GM19035 (cell line): ENCODE measurements around the gene TMEM214.
"Not testable (repeated sequence)": the region's sequence is repeated elsewhere in the genome, so short reads cannot be mapped to it uniquely, and the experiment has no call there.

Experiments
- ATAC-seq: cut with Tn5 transposase; IDR thresholded peaks from one replicate; pipeline ENCODE4 v1.9.1; 2021; ENCODE audit not compliant: unreplicated experiment

Gene TMEM214

DNA sequence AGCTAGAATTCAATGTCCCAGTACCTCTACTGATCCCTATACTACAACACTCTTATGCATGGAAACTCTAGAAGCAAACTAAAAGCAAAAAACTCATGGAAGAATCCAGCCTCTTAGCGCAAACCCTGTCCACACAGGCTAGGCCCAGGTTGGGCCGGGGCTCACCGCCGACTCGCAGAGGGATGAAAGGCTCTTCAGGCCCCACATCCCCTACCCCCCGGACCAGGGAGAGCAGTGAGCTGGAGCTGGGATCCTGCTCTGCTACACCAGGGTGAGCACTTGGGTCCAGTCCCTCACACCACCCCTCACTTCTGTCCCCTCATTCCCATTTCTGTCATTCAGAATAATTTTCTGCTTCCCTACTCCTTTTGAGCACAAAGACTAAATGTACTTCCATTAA is 36.7 kb downstream of the TMEM214 start:
- no peak for ATAC-seq

GRCh38 chr2:27069961-27070618 is 37.3 kb downstream of the TMEM214 start:
- ATAC-seq: no peak

DNA sequence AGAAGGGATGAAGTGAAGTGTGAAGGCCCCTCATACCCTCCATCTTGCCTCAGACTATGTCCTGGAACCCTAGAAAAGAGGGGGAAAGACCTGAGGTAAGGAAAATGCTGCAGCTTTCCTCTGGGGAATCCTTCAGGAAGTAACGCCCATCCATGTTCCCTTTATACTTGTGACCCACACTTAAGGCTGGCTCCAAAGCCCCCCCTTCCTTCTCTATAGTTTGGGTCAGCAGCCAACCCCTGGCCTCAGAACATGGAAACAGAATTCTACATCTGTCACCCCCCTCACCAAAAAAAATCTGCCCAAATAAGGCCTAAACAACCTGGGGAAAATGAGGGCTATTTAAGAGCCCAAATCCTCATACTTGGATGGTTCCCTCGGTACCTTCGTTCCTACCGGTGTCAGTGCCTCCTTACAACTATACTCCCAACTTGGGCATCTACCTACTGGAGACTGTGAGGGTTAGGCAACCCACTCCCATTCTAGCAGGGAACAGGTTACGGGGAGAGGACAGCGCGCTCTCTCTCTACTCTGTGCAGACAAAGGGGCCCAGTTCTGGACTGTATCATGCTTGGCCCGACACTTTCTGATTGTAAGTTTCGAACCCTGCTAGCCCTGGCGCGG is 38.0 kb downstream of the TMEM214 start:
- no peak for ATAC-seq

DNA sequence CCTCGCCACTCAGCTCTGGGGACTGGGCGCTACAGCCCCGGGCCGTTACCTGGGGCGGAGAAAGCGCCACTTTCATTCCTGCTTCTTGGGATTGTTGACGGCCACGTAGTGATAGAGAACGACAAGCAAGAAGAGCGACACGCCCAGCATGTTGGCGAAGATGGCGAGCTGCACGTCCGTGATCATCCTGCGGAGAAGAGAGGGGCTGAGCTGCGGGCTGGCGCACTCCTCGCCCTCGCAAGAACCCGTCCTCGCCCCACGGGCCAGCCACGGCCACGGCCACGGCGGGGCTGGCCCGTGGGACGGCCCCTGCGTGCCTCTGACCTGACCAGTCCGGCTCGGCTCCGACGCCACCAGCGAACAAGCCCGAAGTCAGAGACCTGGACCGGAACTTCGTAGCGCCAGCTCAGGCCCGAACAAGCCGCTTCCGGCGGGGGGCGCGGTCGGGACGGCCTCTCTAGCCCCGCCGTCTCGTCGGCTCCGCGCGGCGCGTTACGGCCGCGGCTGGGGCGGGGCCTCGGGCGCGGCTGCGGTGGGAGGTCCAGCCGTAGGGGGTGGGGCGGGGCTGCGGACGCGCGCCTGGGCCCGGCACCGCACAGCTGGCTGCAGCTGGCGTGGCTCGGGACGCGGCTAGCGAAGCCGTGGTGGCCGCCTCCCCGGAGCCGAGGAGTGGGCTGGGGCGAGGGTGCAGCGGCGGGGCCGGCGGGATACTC is 38.7 kb downstream of the TMEM214 start, which contains the start of gene OST4:
OST4 (minus strand) TSS at position 378 of the 713 bp plus-strand sequence.
- ATAC-seq: peak; percentile 84

- ATAC-seq: peak; percentile 33
Observed at GRCh38 chr2:27071990-27072830, 39.4 kb downstream of the TMEM214 start.

DNA sequence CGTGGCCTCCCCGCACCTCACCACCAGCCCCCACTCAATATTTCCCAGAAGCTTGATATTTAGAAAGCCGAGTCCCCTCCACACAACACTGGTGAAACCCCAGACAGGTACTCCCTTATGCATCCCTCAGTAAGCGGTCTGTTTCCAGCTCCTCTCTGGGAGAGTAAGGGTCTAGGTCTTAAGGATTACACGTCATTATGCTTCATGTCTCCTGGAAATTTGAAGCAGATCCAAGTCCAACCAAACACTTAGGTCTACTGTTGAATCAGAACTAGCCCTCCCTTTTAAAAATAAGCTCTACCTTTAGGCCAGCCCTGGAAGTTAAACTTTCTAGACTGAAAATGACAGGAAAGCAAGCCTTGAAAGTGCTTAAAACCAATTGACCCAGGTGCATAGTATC is 40.2 kb downstream of the TMEM214 start:
- ATAC-seq: no peak

DNA sequence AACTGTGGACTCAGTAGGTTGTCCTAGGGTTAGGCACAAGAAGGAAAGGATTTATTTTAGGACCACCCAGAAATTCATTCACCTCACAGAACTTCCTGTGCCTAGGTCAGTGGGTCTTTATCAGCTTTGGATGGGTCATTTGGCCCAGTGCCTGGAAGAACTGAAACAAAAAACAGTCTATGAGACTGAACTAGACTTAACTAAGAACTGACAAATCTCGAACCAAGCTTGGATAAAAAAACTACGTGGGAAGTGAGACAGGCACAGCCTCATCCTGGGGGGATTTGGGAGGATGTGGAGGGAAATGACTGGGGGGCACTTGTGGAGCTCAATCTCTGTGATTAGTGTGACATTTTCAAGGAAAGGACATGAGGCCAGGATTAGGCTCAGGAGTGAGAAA is 41.0 kb downstream of the TMEM214 start:
- no peak for ATAC-seq

GRCh38 chr2:27074738-27075565 is 42.2 kb downstream of the TMEM214 start:
- ATAC-seq: no peak

GRCh38 chr2:27075566-27075871 is 42.8 kb downstream of the TMEM214 start:
- not testable (repeated sequence) for ATAC-seq

DNA sequence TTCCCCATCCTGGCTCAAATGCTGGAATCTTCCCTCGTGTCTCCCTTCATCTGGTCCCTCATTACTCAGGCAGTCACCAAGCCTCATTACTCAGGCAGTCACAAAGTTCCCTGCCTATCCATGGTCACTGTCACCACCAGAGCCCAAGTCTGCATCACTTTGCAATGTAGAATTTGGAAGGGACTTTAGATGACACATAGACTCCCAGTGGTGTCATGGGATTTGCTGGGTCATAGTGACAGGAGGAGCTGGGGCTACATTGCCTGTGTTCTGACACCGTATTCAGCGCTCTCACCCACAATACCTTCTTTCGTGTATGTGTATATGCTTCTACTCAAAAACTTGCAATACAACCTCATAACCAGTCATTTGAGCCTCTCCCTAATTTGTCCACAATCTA is 43.6 kb downstream of the TMEM214 start:
- ATAC-seq: no peak

DNA sequence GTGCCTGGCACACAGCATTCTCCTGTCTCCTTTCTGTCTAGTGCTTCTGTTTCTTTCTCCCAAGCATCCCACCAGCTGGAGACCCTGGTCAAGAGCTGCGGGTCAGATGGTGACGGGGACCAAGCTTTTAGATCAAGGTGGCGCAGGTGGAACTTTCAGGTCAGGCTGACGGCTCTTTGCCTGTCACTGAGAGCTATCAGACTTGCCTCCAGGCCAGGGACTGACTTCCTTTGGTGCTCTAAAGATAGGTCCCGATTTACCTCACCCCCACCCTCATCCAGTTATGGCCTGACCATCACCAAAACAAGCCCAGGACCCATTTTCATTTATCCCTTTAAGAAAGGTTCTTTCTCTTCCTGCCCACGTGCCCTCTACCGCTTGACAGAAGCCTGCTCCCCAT is 44.5 kb downstream of the TMEM214 start:
- no peak for ATAC-seq

DNA sequence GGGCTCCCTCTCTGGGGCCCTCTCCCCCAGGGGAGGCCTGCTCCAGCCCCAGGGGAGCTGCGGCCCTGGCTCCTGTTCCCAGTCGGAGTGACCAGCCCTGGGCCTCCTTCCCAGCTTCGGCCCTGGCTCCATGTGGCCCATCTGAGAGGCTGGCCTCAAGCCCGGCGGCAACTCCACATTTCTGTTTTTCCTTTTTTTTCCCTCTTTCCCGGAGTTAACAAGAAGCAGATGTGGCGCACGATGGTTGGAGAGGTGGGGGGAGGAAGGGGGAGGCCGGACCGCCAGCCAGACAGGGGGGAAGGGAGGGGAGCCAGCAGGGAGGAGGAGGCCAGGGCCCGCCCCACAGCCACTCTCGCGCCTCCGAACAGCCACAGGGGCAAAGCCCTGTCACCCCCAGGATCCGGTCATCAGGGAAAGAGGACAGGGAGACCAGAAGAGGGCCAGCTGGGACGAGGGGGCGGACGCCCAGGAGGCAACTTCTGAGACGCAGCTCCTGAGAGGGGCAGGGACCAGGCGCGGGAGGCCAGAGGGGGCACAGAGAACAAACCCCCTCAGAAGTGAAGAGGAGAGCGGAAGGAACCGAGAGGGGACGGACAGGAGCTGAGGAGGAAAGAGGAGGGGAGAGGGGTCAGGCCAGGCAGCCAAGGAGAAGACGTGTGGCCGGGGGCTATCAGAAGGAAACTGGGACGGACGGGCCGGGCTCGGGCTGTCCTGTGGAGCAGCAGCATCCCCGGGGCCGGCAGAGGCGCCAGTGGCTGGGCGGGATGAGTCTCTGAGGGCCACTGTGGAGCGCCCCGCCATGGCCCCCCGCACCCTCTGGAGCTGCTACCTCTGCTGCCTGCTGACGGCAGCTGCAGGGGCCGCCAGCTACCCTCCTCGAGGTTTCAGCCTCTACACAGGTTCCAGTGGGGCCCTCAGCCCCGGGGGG is 45.8 kb downstream of the TMEM214 start, which contains the start of gene EMILIN1:
EMILIN1 (plus strand) TSS at position 349 of the 928 bp plus-strand sequence; CDS start at position 800, 451 bp downstream.
- ATAC-seq: no peak

DNA sequence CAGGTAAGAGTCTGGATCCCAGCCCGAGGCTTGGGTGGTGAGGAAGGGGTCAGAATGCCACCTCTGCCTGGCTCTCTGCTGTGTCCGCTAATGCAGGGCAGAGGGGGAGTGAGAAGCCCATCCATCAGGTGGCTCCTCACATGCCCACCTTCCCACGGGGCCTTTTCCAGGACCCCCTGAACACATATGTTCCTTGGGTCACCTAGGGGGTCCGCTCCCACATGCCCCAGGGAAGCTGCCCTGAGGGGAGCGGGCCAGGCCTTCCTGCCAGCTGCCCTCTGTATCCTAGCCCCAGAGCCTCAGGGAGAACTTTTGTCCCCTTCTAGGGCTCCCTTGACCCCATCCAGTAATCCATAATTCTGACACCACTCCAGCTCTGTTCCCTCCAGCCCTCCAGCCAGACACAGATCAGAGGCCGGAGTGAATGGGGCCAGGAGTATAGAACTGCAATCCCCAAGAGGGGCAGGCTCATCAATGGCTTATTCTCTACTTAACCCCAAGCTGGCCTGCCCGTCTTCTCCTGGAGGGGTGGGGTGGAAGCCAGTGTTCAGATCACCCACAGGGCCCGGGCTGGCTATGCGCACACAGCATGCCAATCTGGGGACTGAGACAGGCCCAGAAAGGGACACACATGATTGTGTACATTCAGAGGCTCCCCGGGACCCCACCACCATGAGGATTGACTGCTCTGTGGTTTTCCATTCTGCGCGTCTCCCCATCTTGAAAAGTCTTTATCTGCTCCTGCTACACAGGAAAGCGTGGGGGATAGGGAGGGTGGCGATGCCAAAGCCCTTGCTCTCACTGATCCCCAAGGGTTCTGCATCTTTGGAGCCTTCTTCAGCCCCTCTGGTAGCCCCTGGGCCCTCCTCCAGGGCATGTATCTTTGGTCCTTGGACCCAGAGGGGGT is 46.7 kb downstream of the TMEM214 start:
- no peak for ATAC-seq

- ATAC-seq: no peak
Observed at GRCh38 chr2:27080140-27080469, 47.3 kb downstream of the TMEM214 start.

- ATAC-seq: no peak
Observed at GRCh38 chr2:27080603-27080936, 47.8 kb downstream of the TMEM214 start.

- no peak for ATAC-seq
Observed at GRCh38 chr2:27081984-27082772, 49.4 kb downstream of the TMEM214 start.

GRCh38 chr2:27082773-27083409 is 50.1 kb downstream of the TMEM214 start:
- no peak for ATAC-seq
